Stimulated activated naive B cell treated with anti-CD40 and anti-IgM and Interleukin-4, amounts not matched to agents 10 μg/mL and 1 μg/mL and 100 μg/mL, for 72 hours (primary cell): ENCODE data around the gene PTPN5.
"Not testable (repeated sequence)": the region's sequence is repeated elsewhere in the genome, so short reads cannot be mapped to it uniquely, and the experiment has no call there.

Experiments
- ATAC-seq, 2 donors: fragments of 150-1000 bp; cut with Tn5 transposase; replicated peaks; 2 replicates each; pipeline ENCODE4 v1.10.0; 2021; ENCODE audit warnings: moderate library complexity in 1 of 2
- DNase-seq: peaks from one replicate; pipeline ENCODE4 v3.0.0; 2021
- H3K27ac Mint-ChIP-seq: one replicate; pipeline ENCODE4 v1.8.0; 2022; ENCODE audit warnings: mild to moderate bottlenecking, mixed read lengths
- H3K27me3 Mint-ChIP-seq, 2 donors: one replicate each; pipeline ENCODE4 v1.8.0; 2022; ENCODE audit warnings: mixed read lengths in 2 of 2
- H3K36me3 Mint-ChIP-seq, 2 donors: one replicate each; pipeline ENCODE4 v1.8.0; 2022; ENCODE audit warnings: mixed read lengths in 2 of 2, mild to moderate bottlenecking in 1 of 2
- H3K4me1 Mint-ChIP-seq, 2 donors: one replicate each; pipeline ENCODE4 v1.8.0; 2022; ENCODE audit warnings: mixed read lengths in 2 of 2, mild to moderate bottlenecking in 1 of 2
- H3K4me3 Mint-ChIP-seq, 2 donors: one replicate each; pipeline ENCODE4 v1.8.0; 2022; ENCODE audit warnings: mild to moderate bottlenecking in 2 of 2, mixed read lengths in 2 of 2, moderate library complexity in 1 of 2
- H3K9me3 Mint-ChIP-seq, 2 donors: one replicate each; pipeline ENCODE4 v1.8.0; 2022; ENCODE audit warnings: mixed read lengths in 2 of 2, mild to moderate bottlenecking in 1 of 2

Gene PTPN5

GRCh38 chr11:18703001-18703763 lies 88.4 kb downstream of the PTPN5 start:
- no peak for DNase-seq
- Mint-ChIP-seq H3K27ac (no peak overlapping the region), H3K27me3 (peaks cover 25 to 39% of the 10 kb centered on the region in 2 donors), H3K36me3 (peaks cover 0 to 4% of the 10 kb centered on the region in 2 donors), H3K4me1 (peaks cover 33 to 42% of the 10 kb centered on the region in 2 donors), H3K4me3 (no peak overlapping the region), H3K9me3 (no peaks in the 10 kb centered on the region)
- ATAC-seq = no peak

GRCh38 chr11:18701614-18702216 lies 89.9 kb downstream of the PTPN5 start:
- no peak for ATAC-seq
- Mint-ChIP-seq H3K4me1 (peaks cover 32 to 42% of the 10 kb centered on the region in 2 donors), H3K27me3 (peaks cover 23 to 36% of the 10 kb centered on the region in 2 donors), H3K4me3 (no peak overlapping the region), H3K36me3 (peaks cover 0 to 4% of the 10 kb centered on the region in 2 donors), H3K27ac (no peak overlapping the region), H3K9me3 (no peaks in the 10 kb centered on the region)
- DNase-seq = no peak

- H3K27me3 Mint-ChIP-seq = peaks cover 20 to 33% of the 10 kb centered on the region in 2 donors
- no peak for DNase-seq
- ATAC-seq = no peak
- peaks cover 27 to 33% of the 10 kb centered on the region in 2 donors for H3K4me1 Mint-ChIP-seq
- no peak overlapping the region for H3K27ac Mint-ChIP-seq
- H3K9me3 Mint-ChIP-seq = no peaks in the 10 kb centered on the region
- no peak overlapping the region for H3K4me3 Mint-ChIP-seq
- H3K36me3 Mint-ChIP-seq = peaks cover 0 to 4% of the 10 kb centered on the region in 2 donors
Observed at GRCh38 chr11:18700872-18701271, 90.7 kb downstream of the PTPN5 start.

GRCh38 chr11:18700375-18700774 lies 91.2 kb downstream of the PTPN5 start:
- ATAC-seq (no peak), DNase-seq (no peak)
- peaks cover 22 to 29% of the 10 kb centered on the region in 2 donors for H3K4me1 Mint-ChIP-seq
- H3K36me3 Mint-ChIP-seq = peaks cover 0 to 4% of the 10 kb centered on the region in 2 donors
- H3K9me3 Mint-ChIP-seq = no peaks in the 10 kb centered on the region
- peaks cover 20 to 29% of the 10 kb centered on the region in 2 donors for H3K27me3 Mint-ChIP-seq
- H3K27ac Mint-ChIP-seq = peak overlapping the region; percentile 21
- H3K4me3 Mint-ChIP-seq = peak overlapping the region in 1 of 2 donors; percentile 25

- Mint-ChIP-seq H3K27me3 (peaks cover 20 to 24% of the 10 kb centered on the region in 2 donors), H3K27ac (peak overlapping the region; percentile 21), H3K9me3 (no peaks in the 10 kb centered on the region), H3K4me3 (peak overlapping the region; percentile 74 to 76), H3K4me1 (peaks cover 18 to 23% of the 10 kb centered on the region in 2 donors), H3K36me3 (peaks cover 0 to 4% of the 10 kb centered on the region in 2 donors)
- ATAC-seq (no peak), DNase-seq (no peak)
Observed at GRCh38 chr11:18699848-18700261, 91.7 kb downstream of the PTPN5 start.

GRCh38 chr11:18699269-18699596 lies 92.4 kb downstream of the PTPN5 start:
- Mint-ChIP-seq H3K9me3 (no peaks in the 10 kb centered on the region), H3K27ac (no peak overlapping the region), H3K36me3 (peaks cover 0 to 4% of the 10 kb centered on the region in 2 donors), H3K4me3 (peak overlapping the region; percentile 74 to 76), H3K4me1 (peaks cover 17 to 21% of the 10 kb centered on the region in 2 donors), H3K27me3 (peaks cover 20 to 21% of the 10 kb centered on the region in 2 donors)
- DNase-seq = no peak
- ATAC-seq = no peak

- ATAC-seq = peak; percentile 97
- peaks cover 17 to 20% of the 10 kb centered on the region in 2 donors for H3K27me3 Mint-ChIP-seq
- H3K27ac Mint-ChIP-seq = no peak within 1 kb of the TSS
- DNase-seq = peak; percentile 82
- H3K36me3 Mint-ChIP-seq = peaks cover 0 to 2% of the 10 kb centered on the region in 2 donors
- no peaks in the 10 kb centered on the region for H3K9me3 Mint-ChIP-seq
- peaks cover 17 to 21% of the 10 kb centered on the region in 2 donors for H3K4me1 Mint-ChIP-seq
- peak within 1 kb of the TSS; percentile 78 to 84 for H3K4me3 Mint-ChIP-seq
Observed at GRCh38 chr11:18698341-18699268, 93.0 kb downstream of the PTPN5 start, which contains the start of gene TMEM86A. TMEM86A (plus strand) TSS chr11:18698779; CDS start chr11:18698887, 108 bp downstream.

GRCh38 chr11:18697576-18697975 lies 94.0 kb downstream of the PTPN5 start:
- Mint-ChIP-seq H3K27ac (no peak overlapping the region), H3K27me3 (peaks cover 16 to 20% of the 10 kb centered on the region in 2 donors), H3K9me3 (no peaks in the 10 kb centered on the region), H3K4me1 (peaks cover 15 to 21% of the 10 kb centered on the region in 2 donors), H3K4me3 (no peak overlapping the region), H3K36me3 (no peaks in the 10 kb centered on the region)
- ATAC-seq = no peak
- DNase-seq = no peak

GRCh38 chr11:18696638-18697225 lies 94.9 kb downstream of the PTPN5 start:
- Mint-ChIP-seq H3K9me3 (no peaks in the 10 kb centered on the region), H3K36me3 (no peaks in the 10 kb centered on the region), H3K27ac (no peak overlapping the region), H3K4me1 (peaks cover 15 to 21% of the 10 kb centered on the region in 2 donors), H3K4me3 (no peak overlapping the region), H3K27me3 (peaks cover 17 to 20% of the 10 kb centered on the region in 2 donors)
- ATAC-seq = no peak
- no peak for DNase-seq

- no peak overlapping the region for H3K27ac Mint-ChIP-seq
- no peak overlapping the region for H3K4me3 Mint-ChIP-seq
- ATAC-seq (no peak), DNase-seq (no peak)
- peaks cover 3 to 4% of the 10 kb centered on the region in 2 donors for H3K4me1 Mint-ChIP-seq
- peaks cover 0 to 5% of the 10 kb centered on the region in 2 donors for H3K27me3 Mint-ChIP-seq
- H3K36me3 Mint-ChIP-seq = no peaks in the 10 kb centered on the region
- H3K9me3 Mint-ChIP-seq = no peaks in the 10 kb centered on the region
Observed at GRCh38 chr11:18692941-18693760, 98.4 kb downstream of the PTPN5 start.

GRCh38 chr11:18691467-18692140 lies 100.0 kb downstream of the PTPN5 start:
- not testable (repeated sequence) for H3K9me3 Mint-ChIP-seq, H3K27ac Mint-ChIP-seq, H3K36me3 Mint-ChIP-seq, H3K4me3 Mint-ChIP-seq, H3K27me3 Mint-ChIP-seq, ATAC-seq, DNase-seq, H3K4me1 Mint-ChIP-seq

- Mint-ChIP-seq H3K27me3 (peaks cover 13 to 26% of the 10 kb centered on the region in 2 donors), H3K4me3 (no peak overlapping the region), H3K27ac (no peak overlapping the region), H3K9me3 (no peaks in the 10 kb centered on the region), H3K36me3 (no peaks in the 10 kb centered on the region), H3K4me1 (no peaks in the 10 kb centered on the region)
- ATAC-seq (no peak), DNase-seq (no peak)
Observed at GRCh38 chr11:18684267-18684666, 107.3 kb downstream of the PTPN5 start.

- DNase-seq = no peak
- peaks cover 17 to 26% of the 10 kb centered on the region in 2 donors for H3K27me3 Mint-ChIP-seq
- H3K4me3 Mint-ChIP-seq = no peak overlapping the region
- ATAC-seq = no peak
- H3K4me1 Mint-ChIP-seq = no peaks in the 10 kb centered on the region
- H3K36me3 Mint-ChIP-seq = no peaks in the 10 kb centered on the region
- no peak overlapping the region for H3K27ac Mint-ChIP-seq
- H3K9me3 Mint-ChIP-seq = no peaks in the 10 kb centered on the region
Observed at GRCh38 chr11:18682466-18682865, 109.1 kb downstream of the PTPN5 start.
